Chondrocyte (in vitro differentiated cells): Measurements from ENCODE around the gene TMEM45A. TPM values are rescaled to one million over a fixed set of nuclear protein-coding genes. Genes with fewer than 3 reads are reported as not detected.
"Not testable (repeated sequence)": the region's sequence is repeated elsewhere in the genome, so short reads cannot be mapped to it uniquely, and the experiment has no call there.

ENCODE experiments used
- DNase-seq: peaks from one replicate; pipeline ENCODE4 v3.0.0; 2021; ENCODE audit warnings: mixed read lengths, low spot score
- H3K27ac Mint-ChIP-seq: one replicate; pipeline ENCODE4 v1.8.0; 2021; ENCODE audit warnings: mild to moderate bottlenecking, moderate library complexity, mixed read lengths; ENCODE audit not compliant: unreplicated experiment
- H3K27me3 Mint-ChIP-seq: 2 replicates; pipeline ENCODE4 v1.8.0; 2021; ENCODE audit warnings: low read depth, mixed read lengths
- H3K36me3 Mint-ChIP-seq: 2 replicates; pipeline ENCODE4 v1.8.0; 2021; ENCODE audit warnings: low read depth, mixed read lengths
- H3K4me1 Mint-ChIP-seq: 2 replicates; pipeline ENCODE4 v1.8.0; 2021; ENCODE audit warnings: low read depth, mild to moderate bottlenecking, mixed read lengths
- H3K4me3 Mint-ChIP-seq: one replicate; pipeline ENCODE4 v1.8.0; 2021; ENCODE audit warnings: mild to moderate bottlenecking, moderate library complexity, mixed read lengths; ENCODE audit not compliant: unreplicated experiment
- H3K9me3 Mint-ChIP-seq: 2 replicates; pipeline ENCODE4 v1.8.0; 2021; ENCODE audit warnings: low read depth, mixed read lengths
- CTCF ChIP-seq: fragments of 200-600 bp; sonication (generic); IDR thresholded peaks from 2 replicates; pipeline ENCODE4 v1.5.0; 2021; ENCODE audit warnings: antibody characterized with exemption, mild to moderate bottlenecking, moderate library complexity
- total RNA-seq: library from RNA; stranded (reverse); gene quantifications from 3 replicates; pipeline ENCODE4 v1.2.1, GENCODE V29; 2021

TMEM45A gene
- total RNA-seq, 1 donor from 2014 or later: 69.1 TPM

DNA sequence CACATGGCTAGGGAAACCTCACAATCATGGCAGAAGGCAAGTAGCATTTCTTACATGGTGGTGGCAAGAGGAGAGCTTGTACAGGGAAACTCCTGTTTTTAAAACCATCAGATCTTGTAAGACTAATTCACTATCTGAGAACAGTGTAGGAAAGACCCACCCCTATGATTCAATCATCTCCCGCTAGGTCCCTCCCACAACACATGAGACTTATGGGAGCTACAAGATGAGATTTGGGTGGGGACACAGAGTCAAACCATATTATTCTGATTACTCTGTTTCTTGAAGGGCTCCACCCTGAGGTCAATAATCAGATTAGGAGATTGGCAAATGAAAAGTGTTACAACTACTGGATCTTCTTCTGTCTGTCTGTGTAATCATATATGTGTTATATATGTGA, 21.5 kb upstream of the TMEM45A start:
- Mint-ChIP-seq H3K9me3 (peaks cover 16% of the 10 kb centered on the region), H3K36me3 (peaks cover 9% of the 10 kb centered on the region), H3K4me3 (no peak overlapping the region), H3K27ac (no peak overlapping the region), H3K27me3 (peaks cover 6% of the 10 kb centered on the region), H3K4me1 (no peaks in the 10 kb centered on the region)
- TF ChIP-seq CTCF: no peak
- no peak for DNase-seq

- Mint-ChIP-seq H3K9me3 (peaks cover 16% of the 10 kb centered on the region), H3K36me3 (peaks cover 9% of the 10 kb centered on the region), H3K27ac (no peak overlapping the region), H3K4me1 (no peaks in the 10 kb centered on the region), H3K27me3 (peaks cover 9% of the 10 kb centered on the region), H3K4me3 (no peak overlapping the region)
- DNase-seq: no peak
- no peak for TF ChIP-seq CTCF
Measured at GRCh38 chr3:100471444-100471843, 21.0 kb upstream of the TMEM45A start.

DNA sequence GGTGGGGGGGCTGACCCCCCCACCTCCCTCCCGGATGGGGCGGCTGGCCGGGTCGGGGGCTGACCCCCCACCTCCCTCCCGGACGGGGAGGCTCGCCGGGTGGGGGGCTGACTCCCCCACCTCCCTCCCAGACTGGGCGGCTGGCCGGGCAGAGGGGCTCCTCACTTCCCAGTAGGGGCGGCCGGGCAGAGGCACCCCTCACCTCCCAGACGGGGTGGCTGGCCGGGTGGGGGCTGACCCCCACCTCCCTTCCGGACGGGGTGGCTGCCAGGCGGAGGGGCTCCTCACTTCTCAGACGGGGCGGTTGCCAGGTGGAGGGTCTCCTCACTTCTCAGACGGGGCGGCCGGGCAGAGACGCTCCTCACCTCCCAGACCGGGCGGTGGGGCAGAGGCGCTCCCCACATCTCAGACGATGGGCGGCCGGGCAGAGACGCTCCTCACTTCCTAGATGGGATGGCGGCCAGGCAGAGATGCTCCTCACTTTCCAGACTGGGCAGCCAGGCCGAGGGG, 14.5 kb upstream of the TMEM45A start:
- not testable (repeated sequence) for H3K4me1 Mint-ChIP-seq, H3K4me3 Mint-ChIP-seq, DNase-seq, H3K27ac Mint-ChIP-seq, H3K36me3 Mint-ChIP-seq
- Mint-ChIP-seq H3K27me3 (peaks cover 22% of the 10 kb centered on the region), H3K9me3 (peaks cover 11% of the 10 kb centered on the region)

DNA sequence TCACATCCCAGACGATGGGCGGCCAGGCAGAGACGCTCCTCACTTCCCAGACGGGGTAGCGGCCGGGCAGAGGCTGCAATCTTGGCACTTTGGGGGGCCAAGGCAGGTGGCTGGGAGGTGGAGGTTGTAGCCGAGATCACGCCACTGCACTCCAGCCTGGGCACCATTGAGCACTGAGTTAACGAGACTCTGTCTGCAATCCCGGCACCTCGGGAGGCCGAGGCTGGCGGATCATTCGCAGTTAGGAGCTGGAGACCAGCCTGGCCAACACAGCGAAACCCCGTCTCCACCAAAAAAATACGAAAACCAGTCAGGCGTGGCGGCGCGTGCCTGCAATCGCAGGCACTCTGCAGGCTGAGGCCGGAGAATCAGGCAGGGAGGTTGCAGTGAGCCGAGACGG, 13.9 kb upstream of the TMEM45A start:
- DNase-seq, H3K27ac Mint-ChIP-seq, H3K36me3 Mint-ChIP-seq, H3K4me1 Mint-ChIP-seq, H3K4me3 Mint-ChIP-seq: not testable (repeated sequence)
- H3K9me3 Mint-ChIP-seq: peaks cover 11% of the 10 kb centered on the region
- peaks cover 25% of the 10 kb centered on the region for H3K27me3 Mint-ChIP-seq

DNA sequence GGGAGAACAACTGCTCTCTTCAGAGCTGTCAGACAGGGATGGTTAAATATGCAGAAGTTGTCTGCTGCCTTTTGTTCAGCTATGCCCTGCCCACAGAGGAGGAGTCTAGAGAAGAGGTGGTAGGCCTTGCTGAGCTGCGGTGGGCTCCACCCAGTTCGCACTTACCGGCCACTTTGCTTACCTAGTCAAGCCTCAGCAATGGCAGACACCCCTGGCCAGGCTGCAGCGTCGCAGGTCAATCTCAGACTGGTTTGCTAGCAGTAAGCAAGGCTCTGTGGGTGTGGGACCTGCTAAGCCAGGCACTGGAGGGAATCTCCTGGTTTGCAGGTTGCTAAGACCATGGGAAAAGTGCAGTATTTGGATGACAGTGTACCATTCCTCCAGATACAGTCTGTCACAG, 12.3 kb upstream of the TMEM45A start:
- Mint-ChIP-seq H3K27ac (no peak overlapping the region), H3K9me3 (peaks cover 11% of the 10 kb centered on the region), H3K36me3 (peaks cover 6% of the 10 kb centered on the region), H3K4me1 (no peaks in the 10 kb centered on the region), H3K27me3 (peaks cover 34% of the 10 kb centered on the region), H3K4me3 (no peak overlapping the region)
- DNase-seq: no peak
- no peak for TF ChIP-seq CTCF

GRCh38 chr3:100482176-100482575, 10.2 kb upstream of the TMEM45A start:
- no peaks in the 10 kb centered on the region for H3K4me1 Mint-ChIP-seq
- no peak for TF ChIP-seq CTCF

More at GRCh38 chr3:100482176-100482575, 10.2 kb upstream of the TMEM45A start:
- DNase-seq: no peak
- no peak overlapping the region for H3K27ac Mint-ChIP-seq
- peaks cover 1% of the 10 kb centered on the region for H3K36me3 Mint-ChIP-seq
- peaks cover 29% of the 10 kb centered on the region for H3K27me3 Mint-ChIP-seq
- no peak overlapping the region for H3K4me3 Mint-ChIP-seq
- peaks cover 4% of the 10 kb centered on the region for H3K9me3 Mint-ChIP-seq
